HepG2 (cell line): Measurements from ENCODE around the gene KCNQ5. TPM values are rescaled to one million over a fixed set of nuclear protein-coding genes. Genes with fewer than 3 reads are reported as not detected.

Source experiments
- ATAC-seq: fragments of 200-7000 bp; cut with Tn5 transposase; 3 replicates; pipeline ENCODE4 v1.9.1; 2020; ENCODE audit warnings: mild to moderate bottlenecking, moderate library complexity
- BruUV-seq: library from RNA; stranded (reverse); fragments of 400-500 nt; replicated peaks from 2 replicates; lab custom pipeline; 2021; lab: Mats Ljungman, UMichigan
- CTCF ChIA-PET: fragments of 300-600 bp; formaldehyde crosslinking; extraction: SDS; loops from one replicate; lab custom pipeline; 2021; ENCODE audit warnings: low total read pairs, inconsistent platforms, low intra/inter-chr PET ratio; lab: Yijun Ruan, JAX
- POLR2A ChIA-PET: fragments of 350-600 bp; sonication (Branson Sonifier 250); formaldehyde crosslinking; loops from one replicate; lab custom pipeline; 2020; ENCODE audit warnings: antibody characterized with exemption, inconsistent platforms; lab: Yijun Ruan, JAX
- DNase-seq: peaks from one replicate; pipeline ENCODE4 v3.0.0-alpha.2; 2015; ENCODE audit warnings: low spot score
- FAIRE-seq: peaks from 3 replicates; lab custom pipeline; 2011; peaks lifted over from hg19 to GRCh38; lab: Jason Lieb, UNC
- H2AFZ ChIP-seq: one replicate; pipeline ENCODE4 v1.6.1; 2011; ENCODE audit warnings: low read length, inconsistent platforms
- H3K27ac ChIP-seq: fragments of 300-600 bp; 3 replicates; pipeline ENCODE4 v1.8.0; 2011; ENCODE audit warnings: mixed run types, mild to moderate bottlenecking, mixed read lengths, low read length, inconsistent platforms; ENCODE audit not compliant: insufficient read depth; ENCODE audit errors: extremely low read length
- H3K27me3 ChIP-seq, 2 experiments: fragments of 200-600 bp in 1 of 2; 2 replicates in 1 of 2; 3 replicates in 1 of 2; pipeline versions ENCODE4 v1.6.0 to v1.8.0; 2011; ENCODE audit warnings: low read length in 2 of 2, mild to moderate bottlenecking in 2 of 2, moderate library complexity in 2 of 2, inconsistent platforms in 1 of 2; ENCODE audit not compliant: insufficient read depth in 2 of 2, control insufficient read depth in 1 of 2
- H3K36me3 ChIP-seq, 2 experiments: fragments of 200-600 bp in 1 of 2; replicated peaks in 1 of 2; 2 replicates in 1 of 2; 3 replicates in 1 of 2; pipeline versions ENCODE4 v1.5.1 to v1.8.0; 2011; ENCODE audit warnings: low read length in 2 of 2, inconsistent platforms in 1 of 2; ENCODE audit not compliant: insufficient read depth in 2 of 2, control insufficient read depth in 1 of 2
- H3K4me1 ChIP-seq: 2 replicates; pipeline ENCODE4 v1.5.1; 2012; ENCODE audit warnings: low read length, inconsistent platforms; ENCODE audit not compliant: insufficient read depth
- H3K4me2 ChIP-seq: 2 replicates; pipeline ENCODE4 v1.6.0; 2011; ENCODE audit warnings: low read depth, low read length, inconsistent platforms
- H3K4me3 ChIP-seq, 3 experiments: fragments of 200-600 bp in 1 of 3; sonication (generic), shearing (Covaris generic) in 1 of 3; replicated peaks in 1 of 3; 2 replicates each; pipeline ENCODE4 v1.5.1; 2011 to 2016; ENCODE audit warnings: low read length in 3 of 3, inconsistent platforms in 2 of 3, low read depth in 2 of 3, mild to moderate bottlenecking in 2 of 3, control low read depth in 1 of 3, mixed read lengths in 1 of 3; ENCODE audit not compliant: insufficient read depth in 1 of 3
- H3K79me2 ChIP-seq: one replicate; pipeline ENCODE4 v1.6.1; 2011; ENCODE audit warnings: low read length, inconsistent platforms; ENCODE audit not compliant: insufficient read depth
- H3K9ac ChIP-seq: 2 replicates; pipeline ENCODE4 v1.6.0; 2011; ENCODE audit warnings: mild to moderate bottlenecking, low read depth, low read length, inconsistent platforms; ENCODE audit not compliant: insufficient read depth
- H3K9me3 ChIP-seq: 2 replicates; pipeline ENCODE4 v1.5.1; 2012; ENCODE audit warnings: mild to moderate bottlenecking, low read length
- H4K20me1 ChIP-seq: 2 replicates; pipeline ENCODE4 v1.6.0; 2011; ENCODE audit warnings: inconsistent platforms, mild to moderate bottlenecking, low read length, moderate library complexity; ENCODE audit not compliant: insufficient read depth
- BCL3 ChIP-seq: sonication (generic); formaldehyde crosslinking; IDR thresholded peaks from 2 replicates; pipeline ENCODE4 v1.5.1; 2020; ENCODE audit warnings: mild to moderate bottlenecking, missing genetic modification reagents, moderate library complexity
- CEBPB ChIP-seq: IDR thresholded peaks from 2 replicates; pipeline ENCODE4 v1.6.1; 2011; ENCODE audit warnings: low read depth, low read length, improper control_type of control experiment, borderline replicate concordance
- FOSL1 ChIP-seq: sonication (generic); formaldehyde crosslinking; IDR thresholded peaks from 2 replicates; pipeline ENCODE4 v1.9.0; 2021; ENCODE audit warnings: missing genetic modification reagents, borderline replicate concordance
- NCOR1 ChIP-seq: fragments of 200-600 bp; sonication (generic); IDR thresholded peaks from 2 replicates; pipeline ENCODE4 v1.7.0; 2017; ENCODE audit warnings: antibody characterized with exemption, low read length, borderline replicate concordance
- SRY ChIP-seq: sonication (generic); formaldehyde crosslinking; IDR thresholded peaks from 2 replicates; pipeline ENCODE4 v1.8.0; 2022; ENCODE audit warnings: mild to moderate bottlenecking, missing genetic modification reagents
- YEATS2 ChIP-seq: sonication (generic); formaldehyde crosslinking; IDR thresholded peaks from 2 replicates; pipeline ENCODE4 v1.4.0; 2020; ENCODE audit warnings: missing genetic modification reagents, borderline replicate concordance
- ZNF329 ChIP-seq: sonication (generic); formaldehyde crosslinking; IDR thresholded peaks from 2 replicates; pipeline ENCODE4 v1.9.0; 2021; ENCODE audit warnings: low read depth, mild to moderate bottlenecking, missing genetic modification reagents
- WGBS: methylation state at CpG from one replicate; pipeline ENCODE4 v1.1.6; 2017; ENCODE audit warnings: low lambda C conversion rate; 5-methylcytosine and 5-hydroxymethylcytosine counted together
- in situ Hi-C: cut with HindIII; loops from 2 replicates; pipeline ENCODE4 v1.10.0; 2017; ENCODE audit warnings: low pct_unique_long_range_greater_than_20kb; ENCODE audit not compliant: extremely low pct_ligation_motif_present
- intact Hi-C: fragments of 100-400 bp; cut with micrococcal nuclease; formaldehyde crosslinking; loops from one replicate; pipeline ENCODE4 v1.10.0; 2022; ENCODE audit not compliant: unreplicated experiment
- polyA plus RNA-seq, 8 experiments: library from polyadenylated mRNA; depleted of rRNA in 3 of 8; stranded (reverse) in 7 of 8; unstranded in 1 of 8; fragments of >200 nt; fragmentation: Illumina TruSeq in 4 of 8; extraction: Trizol in 4 of 8; gene quantifications; 2 replicates each; pipeline versions ENCODE4 v1.2.1 to v1.2.3, GENCODE V29; 2011 to 2016; ENCODE audit warnings: low read depth in 4 of 8, missing spikeins in 1 of 8, mixed read lengths in 1 of 8; ENCODE audit not compliant: insufficient read depth in 1 of 8
- total RNA-seq, 5 experiments: library from RNA; depleted of rRNA; stranded (reverse); fragments of >200 nt; fragmentation: Illumina TruSeq; extraction: Trizol; gene quantifications; 2 replicates each; pipeline ENCODE4 v1.2.3, GENCODE V29; 2016; ENCODE audit warnings: low read depth in 1 of 5
- TF ChIP-seq, protein P1 (sequence below): sonication (generic); formaldehyde crosslinking; IDR thresholded peaks from 2 replicates; pipeline ENCODE4 v1.5.0; 2020; ENCODE audit warnings: missing genetic modification reagents, mild to moderate bottlenecking, borderline replicate concordance

The KCNQ5 gene
- total and polyA plus RNA-seq, 2 of the 13 experiments (the other 11 are each of a cell fraction or from before 2014, with no cell fraction given): 0.04 TPM; not detected in 1

DNA sequence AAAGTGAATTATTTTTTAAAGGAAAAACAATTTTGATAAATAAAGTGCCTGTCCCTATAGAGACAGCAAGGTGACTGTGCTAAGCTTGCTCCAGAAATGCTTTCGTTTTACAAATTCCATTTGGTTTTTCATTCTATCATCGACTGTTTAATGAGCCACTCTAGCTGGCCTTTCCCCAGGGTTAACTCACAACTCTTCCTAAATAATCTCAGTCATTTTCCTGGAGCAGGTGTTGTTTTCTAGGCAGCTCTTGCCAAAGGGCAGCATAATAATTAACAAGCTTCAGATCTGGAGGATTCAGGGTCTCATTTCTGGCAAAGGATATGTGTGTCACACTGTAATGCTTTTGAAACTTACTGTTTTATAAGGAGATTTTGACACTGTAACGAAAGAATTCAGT lies 419.2 kb downstream of the KCNQ5 start (continued):
- TF ChIP-seq, protein P1, sequence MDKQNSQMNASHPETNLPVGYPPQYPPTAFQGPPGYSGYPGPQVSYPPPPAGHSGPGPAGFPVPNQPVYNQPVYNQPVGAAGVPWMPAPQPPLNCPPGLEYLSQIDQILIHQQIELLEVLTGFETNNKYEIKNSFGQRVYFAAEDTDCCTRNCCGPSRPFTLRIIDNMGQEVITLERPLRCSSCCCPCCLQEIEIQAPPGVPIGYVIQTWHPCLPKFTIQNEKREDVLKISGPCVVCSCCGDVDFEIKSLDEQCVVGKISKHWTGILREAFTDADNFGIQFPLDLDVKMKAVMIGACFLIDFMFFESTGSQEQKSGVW: no peak
- TF ChIP-seq, all 625 proteins: peak for 0

- 46% methylated on average over 1 of the region's 1 CpG for WGBS
- BruUV-seq: no TSS peak
These were observed 421.0 kb downstream of the KCNQ5 start for GRCh38 chr6:73042892-73043291.

DNA sequence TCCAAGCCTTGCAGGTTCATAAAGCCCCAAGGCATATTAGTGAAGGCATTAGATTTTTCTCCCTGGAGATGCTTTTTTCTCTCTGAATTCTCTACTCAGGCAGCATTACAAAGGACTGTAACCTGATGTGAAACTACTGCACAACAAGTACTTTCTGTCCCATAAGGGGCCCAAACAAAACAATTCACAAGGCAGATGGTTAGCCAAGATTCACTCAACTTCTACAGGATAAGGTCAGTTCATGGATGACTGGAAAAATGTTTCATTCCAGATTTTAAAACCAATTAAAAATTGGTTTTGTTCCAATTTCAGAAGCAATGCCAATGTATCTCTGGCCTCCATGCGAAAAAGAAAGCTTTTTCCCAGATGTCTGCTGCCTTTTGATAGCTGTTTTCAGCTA lies 421.6 kb downstream of the KCNQ5 start:
- 5% methylated on average over 1 of the region's 1 CpG for WGBS
- Histone ChIP-seq H3K4me3 (no peak overlapping the region), H3K9me3 (no peaks in the 10 kb centered on the region), H3K4me1 (no peaks in the 10 kb centered on the region), H3K79me2 (no peaks in the 10 kb centered on the region), H3K4me2 (no peak overlapping the region), H2AFZ (no peak overlapping the region), H4K20me1 (no peaks in the 10 kb centered on the region), H3K27me3 (no peaks in the 10 kb centered on the region), H3K36me3 (no peaks in the 10 kb centered on the region), H3K27ac (no peak overlapping the region), H3K9ac (no peak overlapping the region)
- ATAC-seq: no peak
- ChIA-PET POLR2A (no interaction called here), CTCF (no interaction called here)
- BruUV-seq: no TSS peak
- intact Hi-C loops: no loop called here
- TF ChIP-seq NCOR1 (no peak), ZNF329 (CRISPR knock-in tag) (no peak), FOSL1 (no peak), YEATS2 (no peak), BCL3 (CRISPR knock-in tag) (no peak)
- FAIRE-seq: no peak
- in situ Hi-C loops: no loop called here
- no peak for DNase-seq

More at GRCh38 chr6:73042892-73043291, 421.0 kb downstream of the KCNQ5 start:
- Histone ChIP-seq H2AFZ (no peak overlapping the region), H3K27ac (no peak overlapping the region), H3K9ac (no peak overlapping the region), H3K4me2 (no peak overlapping the region)
- in situ Hi-C loops: no loop called here
- TF ChIP-seq CEBPB (peak; percentile 81), SRY (CRISPR knock-in tag) (no peak)
- TF ChIP-seq, all 625 proteins: peak for 1
- FAIRE-seq (no peak), DNase-seq (no peak), ATAC-seq (no peak)
- ChIA-PET POLR2A (no interaction called here), CTCF (no interaction called here)
- Histone ChIP-seq H3K79me2 (no peaks in the 10 kb centered on the region), H3K9me3 (no peaks in the 10 kb centered on the region), H4K20me1 (no peaks in the 10 kb centered on the region), H3K27me3 (no peaks in the 10 kb centered on the region), H3K36me3 (no peaks in the 10 kb centered on the region), H3K4me1 (no peaks in the 10 kb centered on the region), H3K4me3 (no peak overlapping the region)
- intact Hi-C loops: no loop called here
